Stimulated activated CD4-positive, alpha-beta T cell treated with anti-CD3 and anti-CD28 coated beads, TNF-alpha, amount 100 ng/mL, for 1 hour (primary cell): ENCODE measurements around the gene RAB40B.

ENCODE experiments used
- DNase-seq, 3 donors: peaks; one replicate each; pipeline ENCODE4 v3.0.0-alpha.2; 2020; ENCODE audit warnings: low read depth in 3 of 3, low spot score in 1 of 3

Gene RAB40B

DNA sequence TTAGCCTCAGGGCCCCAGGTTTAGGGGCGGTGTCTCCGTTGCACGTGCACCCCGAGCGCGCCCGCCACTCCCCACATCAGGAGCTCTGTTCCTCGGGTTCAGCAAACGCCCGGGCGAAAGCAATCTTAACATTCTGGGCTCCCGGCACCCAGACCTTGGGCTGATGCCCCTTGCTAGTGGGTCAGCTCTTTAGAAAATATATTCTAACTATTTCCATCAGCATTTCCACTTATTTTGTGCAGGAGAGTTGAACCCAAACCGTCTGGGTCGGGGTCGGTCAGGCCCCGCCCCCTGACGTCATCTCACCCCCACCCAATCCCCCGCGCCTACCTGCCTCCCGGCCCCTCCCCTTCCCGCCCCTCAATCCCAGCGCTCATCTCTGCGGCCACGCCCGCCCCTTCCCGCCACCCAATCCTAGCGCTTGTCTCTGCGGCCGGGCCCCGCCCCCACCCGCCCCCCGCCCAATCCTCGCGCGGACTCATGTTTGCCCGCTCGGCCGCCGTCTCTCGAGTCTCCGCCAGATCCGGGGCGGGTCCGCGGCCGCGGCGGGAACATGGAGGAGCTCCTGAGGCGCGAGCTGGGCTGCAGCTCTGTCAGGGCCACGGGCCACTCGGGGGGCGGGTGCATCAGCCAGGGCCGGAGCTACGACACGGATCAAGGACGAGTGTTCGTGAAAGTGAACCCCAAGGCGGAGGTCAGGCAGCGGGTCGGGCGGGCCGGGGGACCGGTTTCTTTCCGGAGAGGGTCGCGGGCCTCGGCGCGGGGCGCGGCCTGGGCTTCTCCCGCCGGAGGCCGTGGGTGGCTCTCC is 17.9 kb upstream of the RAB40B start, which contains the start of gene FN3KRP:
Gene FN3KRP, plus strand, starts transcription at position 504 of the 808 bp plus-strand sequence. Its CDS starts 50 bp downstream, at position 554.
- DNase-seq: peak; percentile 56 to 91 (median 75)

- DNase-seq: no peak
Observed at GRCh38 chr17:82713071-82713723, 14.7 kb upstream of the RAB40B start.

DNA sequence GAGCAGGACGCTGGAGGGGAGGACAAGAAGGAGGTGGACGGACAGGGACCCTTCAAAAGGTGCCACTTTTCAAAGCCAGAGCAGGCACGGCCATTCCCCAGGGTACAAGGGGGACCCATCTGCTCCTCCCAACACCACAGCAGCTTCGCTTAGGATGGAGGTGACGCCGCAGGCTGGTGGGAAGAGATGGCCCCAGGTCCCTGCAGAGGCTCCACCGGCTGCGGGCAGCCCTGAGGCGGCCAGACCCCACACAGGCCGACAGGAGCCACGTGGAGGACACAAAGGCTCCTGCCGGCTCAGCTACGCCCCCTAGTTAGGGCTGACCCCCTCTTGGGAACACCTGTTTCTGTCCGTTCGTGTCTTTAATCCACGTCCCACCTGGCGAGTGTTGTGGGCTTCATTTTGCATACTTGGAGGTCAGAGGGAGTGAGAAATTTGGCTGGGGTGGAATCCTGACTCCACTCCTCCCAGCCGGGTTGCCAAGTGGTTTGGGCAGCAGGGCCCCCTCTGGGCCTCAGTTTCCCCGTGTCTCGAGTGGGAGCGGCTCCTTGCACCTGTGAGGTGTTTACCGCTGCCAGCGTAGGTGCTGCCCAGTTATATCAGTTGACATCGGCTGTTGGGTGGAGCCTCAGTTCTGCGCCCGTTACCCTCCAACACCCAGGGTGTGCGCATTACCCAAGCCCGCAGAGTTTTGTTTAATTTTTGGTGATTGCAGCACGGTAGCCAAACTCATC is 12.2 kb upstream of the RAB40B start:
- no peak for DNase-seq

- DNase-seq: no peak
Observed at GRCh38 chr17:82709676-82710498, 11.4 kb upstream of the RAB40B start.

GRCh38 chr17:82709024-82709675 is 10.7 kb upstream of the RAB40B start:
- DNase-seq: no peak

DNA sequence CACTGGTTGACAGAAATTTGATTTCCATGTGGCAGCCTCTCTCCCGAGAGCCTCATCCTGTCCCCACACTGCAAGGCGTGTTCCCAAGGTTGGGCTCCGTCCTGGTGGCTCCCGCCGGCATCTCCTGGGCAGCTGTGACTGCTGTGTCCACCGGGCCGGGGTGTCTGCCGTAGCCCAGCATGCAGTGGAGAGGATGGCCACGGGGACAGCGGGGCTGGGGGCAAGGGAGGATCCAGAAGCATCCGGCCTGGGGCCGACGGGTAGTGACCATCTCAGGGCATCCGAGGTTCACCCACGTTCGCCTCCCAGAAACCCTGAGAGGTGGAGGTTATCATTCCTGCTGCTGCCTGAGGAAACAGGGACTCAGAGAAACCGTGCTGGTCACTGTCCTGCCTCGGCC is 7.3 kb upstream of the RAB40B start:
- DNase-seq: no peak

- DNase-seq: no peak
Observed at GRCh38 chr17:82704886-82705285, 6.4 kb upstream of the RAB40B start.

- no peak for DNase-seq
Observed at GRCh38 chr17:82703935-82704865, 5.7 kb upstream of the RAB40B start.

DNA sequence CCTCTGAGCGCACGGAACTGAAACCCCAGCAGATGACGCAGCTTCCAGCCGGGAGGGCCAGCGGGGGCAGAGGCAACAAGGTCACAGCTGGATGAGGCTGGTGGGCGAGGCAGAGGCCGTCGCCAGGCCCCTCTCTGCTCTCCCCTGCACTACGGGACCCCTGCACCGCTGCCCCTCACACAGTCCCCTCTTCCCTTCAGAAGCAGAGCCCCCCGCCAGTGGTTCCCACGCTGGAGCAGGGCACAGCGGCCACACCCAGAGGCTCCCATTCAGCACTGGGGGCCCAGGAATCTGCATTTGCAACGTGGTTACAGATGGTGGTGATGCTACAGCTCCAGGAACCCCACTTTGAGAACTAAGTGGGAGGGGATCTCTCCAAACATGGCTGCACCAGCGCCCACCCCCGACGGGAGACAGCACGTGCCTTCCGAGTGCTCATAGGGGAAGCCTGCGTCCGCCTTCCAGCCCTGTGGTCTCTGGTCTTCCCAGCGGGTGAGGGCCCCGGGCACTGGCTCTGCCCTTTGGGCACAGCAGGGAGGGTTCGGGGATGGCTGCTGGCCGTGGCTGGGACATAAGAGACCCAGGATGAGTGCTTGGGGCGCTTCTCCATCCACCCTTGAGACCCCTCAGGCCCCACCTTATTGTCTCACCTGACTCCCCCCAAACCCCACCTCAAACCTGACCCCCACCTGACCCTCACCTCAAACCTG is 4.7 kb upstream of the RAB40B start:
- DNase-seq: no peak

DNA sequence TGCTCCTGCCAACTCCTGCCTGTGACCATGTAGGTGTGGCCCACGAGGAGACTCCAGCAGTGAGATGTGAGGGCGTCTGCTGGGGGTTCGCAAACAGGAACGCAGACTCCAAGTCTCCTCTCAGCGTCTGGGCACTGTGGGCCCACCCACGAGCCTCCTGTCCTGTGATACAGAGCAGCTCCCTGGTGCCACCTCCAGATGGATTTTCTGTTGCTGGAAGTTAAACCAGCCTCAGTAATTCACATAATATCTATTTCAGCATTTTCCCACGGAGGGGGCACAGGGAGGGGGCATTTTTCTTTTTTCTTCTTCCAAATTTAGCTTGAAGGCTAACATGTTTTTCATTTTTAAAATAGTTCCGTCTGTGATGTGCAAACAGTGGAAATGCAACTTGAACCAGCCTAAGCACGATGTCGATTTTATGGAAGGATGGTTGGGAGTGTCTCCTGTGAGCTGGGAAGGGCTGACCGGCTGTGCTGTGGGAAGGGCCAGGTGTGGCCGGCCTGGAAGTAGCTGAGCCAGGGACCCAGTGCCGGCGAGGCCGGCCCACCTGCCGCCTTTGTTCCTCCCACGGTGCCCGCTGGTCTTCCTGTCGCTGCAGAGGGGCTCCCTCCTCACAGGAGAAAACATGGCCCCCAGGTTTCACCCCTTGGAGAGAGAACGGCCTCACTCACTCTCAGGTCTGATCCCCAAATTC is 3.9 kb upstream of the RAB40B start:
- DNase-seq: no peak

- no peak for DNase-seq
Observed at GRCh38 chr17:82699551-82699950, 1.1 kb upstream of the RAB40B start.

- DNase-seq: no peak
Observed at GRCh38 chr17:82698974-82699442, 510 bp upstream of the RAB40B start.

GRCh38 chr17:82697808-82698064 is 762 bp downstream of the RAB40B start:
- no peak for DNase-seq

GRCh38 chr17:82696916-82697807 is 1.3 kb downstream of the RAB40B start:
- DNase-seq: no peak

DNA sequence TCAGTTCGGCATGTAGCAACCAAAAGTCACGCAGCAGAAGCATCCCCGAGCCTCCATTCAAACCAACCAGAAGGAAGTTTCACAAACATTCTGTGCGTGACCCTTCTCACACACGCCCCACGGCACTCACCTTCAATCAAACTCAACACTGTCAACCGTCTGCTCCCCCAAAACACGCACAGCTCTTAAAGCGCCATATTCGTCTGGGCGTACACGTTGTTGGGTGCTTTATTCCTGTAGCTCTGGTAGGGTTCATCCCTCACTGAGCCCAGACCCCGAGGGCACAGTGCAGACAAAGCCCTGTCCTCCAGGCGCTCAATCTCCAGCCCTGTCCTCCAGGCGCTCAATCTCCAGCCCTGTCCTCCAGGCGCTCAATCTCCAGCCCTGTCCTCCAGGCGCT is 2.2 kb downstream of the RAB40B start:
- no peak for DNase-seq

- no peak for DNase-seq
Observed at GRCh38 chr17:82694647-82695046, 3.9 kb downstream of the RAB40B start.

DNA sequence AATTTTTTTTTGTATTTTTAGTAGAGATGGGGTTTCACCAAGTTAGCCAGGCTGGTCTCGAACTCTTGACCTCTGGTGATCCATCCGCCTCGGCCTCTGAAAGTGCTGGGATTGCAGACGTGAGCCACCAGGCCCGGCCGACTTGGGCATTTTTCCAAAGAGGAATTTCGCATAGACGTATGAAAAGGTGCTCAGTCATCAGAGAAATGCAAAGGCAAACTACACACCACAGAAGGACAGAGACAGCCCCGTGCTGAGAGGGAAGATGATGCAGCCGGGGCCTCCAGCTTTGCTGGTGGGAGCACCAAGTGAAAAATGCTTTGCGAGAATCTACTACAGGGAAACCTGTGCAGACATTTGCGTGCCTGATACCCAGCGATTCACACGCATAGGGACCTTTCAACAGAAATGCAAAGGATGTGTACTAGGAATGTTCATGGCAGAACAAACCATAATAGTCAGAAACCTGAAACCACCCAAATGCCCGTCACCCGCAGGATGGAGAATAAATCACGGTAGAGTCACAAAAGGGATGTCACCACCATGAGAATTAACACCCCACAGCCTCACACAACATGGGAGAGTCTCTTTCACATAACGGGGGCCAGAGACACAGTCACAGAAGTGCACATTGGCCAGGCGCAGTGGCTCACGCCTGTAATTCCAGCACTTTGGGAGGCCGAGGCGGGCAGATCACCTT is 5.2 kb downstream of the RAB40B start:
- DNase-seq: no peak
